ENCODE measurements around the gene TAAR1. TPM values are rescaled to one million over a fixed set of nuclear protein-coding genes. Genes with fewer than 3 reads are reported as not detected.
"Not testable (repeated sequence)": the region's sequence is repeated elsewhere in the genome, so short reads cannot be mapped to it uniquely, and the experiment has no call there.

Gene TAAR1
- total RNA-seq, 2 experiments from 2014 or later = not detected

- POLR2A ChIA-PET, CTCF ChIA-PET: not testable (repeated sequence)
Observed at GRCh38 chr6:132600900-132601299, 58.1 kb downstream of the TAAR1 start.

GRCh38 chr6:132598473-132598872, 60.5 kb downstream of the TAAR1 start:
- ChIA-PET POLR2A (no interaction called here), CTCF (interaction anchor here (0.6 kb wide), 1 partner anchor 235 kb away, joined by 3 read pairs; no protein-coding TSS in a partner anchor)

- POLR2A ChIA-PET = no interaction called here
- CTCF ChIA-PET = no interaction called here
Observed at GRCh38 chr6:132596201-132596600, 62.8 kb downstream of the TAAR1 start.

Other genes with a start within 250 kb of the TAAR1 start
- gene STX7, start 146.1 kb downstream of the TAAR1 start, total RNA-seq = 10 to 100 TPM; 20.1 to 20.6 TPM
- gene TAAR9, start 120.9 kb downstream of the TAAR1 start, total RNA-seq = not detected
- gene TAAR8, start 106.5 kb downstream of the TAAR1 start, total RNA-seq = not detected
- not detected for gene TAAR6, start 88.9 kb downstream of the TAAR1 start, total RNA-seq
- gene TAAR5, start 69.4 kb downstream of the TAAR1 start, total RNA-seq = not detected
- gene TAAR2, start 34.9 kb downstream of the TAAR1 start, total RNA-seq = not detected
- not detected for gene VNN1, start 54.9 kb upstream of the TAAR1 start, total RNA-seq
- gene VNN2, start 98.7 kb upstream of the TAAR1 start, total RNA-seq = 1 to 10 TPM; 3.9 to 5.4 TPM
- 1 to 10 TPM; 6.8 to 7.0 TPM for gene SLC18B1, start 139.5 kb upstream of the TAAR1 start, total RNA-seq
- gene RPS12, start 155.4 kb upstream of the TAAR1 start, total RNA-seq = 1,000 to 10,000 TPM; 1,763 to 1,836 TPM

Measured in activated CD8-positive, alpha-beta memory T cell treated with anti-CD3 and anti-CD28 coated beads for 36 hours (primary cell).